Central memory CD4-positive, alpha-beta T cell (primary cell): ENCODE measurements around the gene AMBP.

ENCODE experiments used
- DNase-seq: peaks from one replicate; pipeline ENCODE4 v3.0.0; 2022

The AMBP gene

GRCh38 chr9:114029311-114030170 lies 48.6 kb downstream of the AMBP start:
- DNase-seq: no peak

- DNase-seq: no peak
Observed at GRCh38 chr9:114028646-114029045, 49.5 kb downstream of the AMBP start.

- DNase-seq: no peak
Observed at GRCh38 chr9:114027863-114028465, 50.1 kb downstream of the AMBP start.

GRCh38 chr9:114027159-114027862 lies 50.8 kb downstream of the AMBP start:
- DNase-seq: no peak

GRCh38 chr9:114026335-114026734 lies 51.8 kb downstream of the AMBP start:
- no peak for DNase-seq

- no peak for DNase-seq
Observed at GRCh38 chr9:114025760-114026159, 52.3 kb downstream of the AMBP start.

- DNase-seq: no peak
Observed at GRCh38 chr9:114025196-114025753, 52.8 kb downstream of the AMBP start.

- no peak for DNase-seq
Observed at GRCh38 chr9:114023961-114024360, 54.1 kb downstream of the AMBP start.

- DNase-seq: no peak
Observed at GRCh38 chr9:114021578-114021977, 56.5 kb downstream of the AMBP start.

GRCh38 chr9:114017741-114018715 lies 60.1 kb downstream of the AMBP start:
- DNase-seq: no peak

- no peak for DNase-seq
Observed at GRCh38 chr9:114016629-114017423, 61.3 kb downstream of the AMBP start.

GRCh38 chr9:114016101-114016500 lies 62.0 kb downstream of the AMBP start:
- no peak for DNase-seq

- no peak for DNase-seq
Observed at GRCh38 chr9:114015607-114016006, 62.5 kb downstream of the AMBP start.

GRCh38 chr9:114014044-114014443 lies 64.1 kb downstream of the AMBP start:
- DNase-seq: no peak

GRCh38 chr9:114012126-114012525 lies 66.0 kb downstream of the AMBP start:
- DNase-seq: no peak

- DNase-seq: no peak
Observed at GRCh38 chr9:114011313-114011712, 66.8 kb downstream of the AMBP start.
